Nephron progenitor cell (in vitro differentiated cells): Measurements from ENCODE around the gene HPSE2.

ENCODE experiments used
- DNase-seq: peaks from one replicate; pipeline ENCODE4 v3.0.0; 2021
- H3K27ac Mint-ChIP-seq: 2 replicates; pipeline ENCODE4 v1.8.0; 2021; ENCODE audit warnings: mild to moderate bottlenecking, moderate library complexity, mixed read lengths
- H3K27me3 Mint-ChIP-seq: 2 replicates; pipeline ENCODE4 v1.8.0; 2021; ENCODE audit warnings: mild to moderate bottlenecking, low read depth, mixed read lengths; ENCODE audit not compliant: poor library complexity
- H3K36me3 Mint-ChIP-seq: 2 replicates; pipeline ENCODE4 v1.8.0; 2021; ENCODE audit warnings: low read depth, mixed read lengths
- H3K4me1 Mint-ChIP-seq: 2 replicates; pipeline ENCODE4 v1.8.0; 2021; ENCODE audit warnings: mixed read lengths
- H3K4me3 Mint-ChIP-seq: 2 replicates; pipeline ENCODE4 v1.8.0; 2021; ENCODE audit warnings: mild to moderate bottlenecking, moderate library complexity, mixed read lengths
- H3K9me3 Mint-ChIP-seq: 2 replicates; pipeline ENCODE4 v1.8.0; 2021; ENCODE audit warnings: mild to moderate bottlenecking, moderate library complexity, mixed read lengths
- CTCF ChIP-seq: fragments of 200-600 bp; sonication (generic); IDR thresholded peaks from 2 replicates; pipeline ENCODE4 v1.5.0; 2021; ENCODE audit warnings: antibody characterized with exemption

The HPSE2 gene

DNA sequence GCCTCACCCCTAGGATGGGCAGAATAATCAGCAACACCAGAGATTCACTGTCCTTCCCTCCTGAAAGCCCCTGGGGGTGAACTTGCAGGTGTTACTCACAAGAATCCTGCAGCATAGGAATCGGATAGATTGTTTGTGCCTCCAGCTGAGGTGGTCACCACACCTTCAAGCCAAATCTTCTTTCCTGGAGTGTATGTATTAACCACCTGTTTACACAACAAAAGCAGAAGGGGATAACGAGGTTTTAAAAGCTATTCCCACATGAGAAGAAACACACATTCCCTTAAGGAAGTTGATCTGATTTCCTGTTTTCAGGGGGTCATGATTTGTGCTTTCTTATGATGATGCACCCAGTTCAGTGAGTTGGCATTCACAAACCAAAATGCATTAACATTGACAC is 615.1 kb downstream of the HPSE2 start:
- Mint-ChIP-seq H3K4me1 (peaks cover 39% of the 10 kb centered on the region), H3K9me3 (peaks cover 4% of the 10 kb centered on the region), H3K27ac (no peak overlapping the region), H3K4me3 (no peak overlapping the region), H3K36me3 (peaks cover 5% of the 10 kb centered on the region), H3K27me3 (peaks cover 2% of the 10 kb centered on the region)
- DNase-seq = no peak
- no peak for TF ChIP-seq CTCF

- Mint-ChIP-seq H3K36me3 (peaks cover 5% of the 10 kb centered on the region), H3K4me1 (peaks cover 39% of the 10 kb centered on the region), H3K9me3 (peaks cover 4% of the 10 kb centered on the region), H3K27me3 (peaks cover 2% of the 10 kb centered on the region), H3K27ac (peak overlapping the region; percentile 0), H3K4me3 (no peak overlapping the region)
- DNase-seq = no peak
- no peak for TF ChIP-seq CTCF
These were observed 616.2 kb downstream of the HPSE2 start for GRCh38 chr10:98619446-98619845.

DNA sequence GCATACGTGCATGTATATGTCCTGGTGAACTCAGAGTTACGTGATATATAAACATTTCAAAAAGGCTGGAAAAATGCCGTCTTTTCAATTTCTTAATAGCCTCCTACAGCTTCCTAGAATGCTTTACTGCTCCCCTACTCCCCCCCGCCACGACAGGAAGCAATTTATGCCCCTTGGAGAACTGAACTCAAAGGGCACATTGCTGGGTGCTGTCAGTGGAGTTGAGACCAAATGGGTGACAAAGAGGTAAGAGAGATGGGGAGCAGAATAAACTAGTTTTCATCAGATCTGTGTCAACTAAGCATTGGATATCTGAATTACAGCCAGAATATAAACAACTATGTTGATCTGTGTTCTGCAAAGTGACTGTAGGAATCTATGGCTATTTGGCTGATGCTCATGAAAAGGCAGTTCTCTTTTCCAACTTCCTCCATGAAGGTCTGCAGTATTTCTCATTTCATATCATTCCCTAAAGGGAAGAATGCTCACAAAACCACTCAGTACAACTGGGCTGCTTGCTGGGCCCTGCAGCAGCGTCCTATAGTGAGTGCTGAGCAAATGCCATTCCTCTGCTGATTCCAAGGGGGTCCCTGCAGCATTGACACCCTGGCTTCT is 617.6 kb downstream of the HPSE2 start:
- no peak for TF ChIP-seq CTCF
- Mint-ChIP-seq H3K4me3 (no peak overlapping the region), H3K27ac (peak overlapping the region; percentile 14), H3K36me3 (peaks cover 2% of the 10 kb centered on the region), H3K4me1 (peaks cover 39% of the 10 kb centered on the region), H3K9me3 (peaks cover 1% of the 10 kb centered on the region), H3K27me3 (no peaks in the 10 kb centered on the region)
- no peak for DNase-seq

DNA sequence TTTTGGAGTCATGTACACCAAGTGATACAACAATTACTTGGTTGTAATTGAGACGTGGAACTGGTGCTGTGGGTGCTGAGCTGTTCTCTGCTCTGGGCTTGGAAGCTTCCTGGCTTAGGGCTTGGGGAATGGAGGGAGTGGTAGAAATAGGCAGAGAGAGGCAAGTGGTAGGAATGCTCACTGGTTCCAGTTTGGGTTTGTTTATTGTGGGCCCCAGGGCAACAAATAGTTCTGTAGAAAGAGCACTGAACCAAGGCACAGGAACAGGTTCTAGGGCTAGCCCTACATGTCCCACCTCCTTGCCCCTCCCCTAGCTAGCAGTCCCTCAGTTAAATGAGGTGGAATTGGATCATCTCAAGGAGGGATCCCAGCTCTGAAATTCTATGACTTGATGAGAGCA is 622.2 kb downstream of the HPSE2 start:
- H3K36me3 Mint-ChIP-seq = no peaks in the 10 kb centered on the region
- peaks cover 38% of the 10 kb centered on the region for H3K4me1 Mint-ChIP-seq
- no peak for TF ChIP-seq CTCF
- H3K9me3 Mint-ChIP-seq = no peaks in the 10 kb centered on the region
- DNase-seq = no peak
- H3K27ac Mint-ChIP-seq = no peak overlapping the region
- H3K27me3 Mint-ChIP-seq = no peaks in the 10 kb centered on the region
- no peak overlapping the region for H3K4me3 Mint-ChIP-seq

DNA sequence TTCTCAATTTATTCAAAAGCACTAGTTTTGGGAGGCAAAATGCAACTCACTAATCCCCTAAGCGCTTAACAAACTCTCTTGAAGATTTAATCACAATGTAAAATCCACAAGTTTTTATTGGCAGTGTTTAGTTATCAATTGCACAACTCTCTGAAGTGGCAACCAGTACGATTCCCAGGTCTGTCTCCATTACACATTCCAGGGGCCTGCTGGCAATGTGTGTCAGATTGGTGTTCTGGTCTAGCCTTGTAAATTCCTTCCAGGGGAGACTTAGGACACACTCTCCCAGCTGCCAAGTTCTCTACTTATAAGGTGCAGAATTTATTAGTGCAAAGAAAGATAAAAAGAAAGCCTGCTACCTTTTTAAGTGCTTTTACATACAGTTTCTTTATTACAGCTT is 624.2 kb downstream of the HPSE2 start:
- no peak for DNase-seq
- Mint-ChIP-seq H3K4me3 (no peak overlapping the region), H3K9me3 (no peaks in the 10 kb centered on the region), H3K36me3 (no peaks in the 10 kb centered on the region), H3K27me3 (no peaks in the 10 kb centered on the region), H3K27ac (peak overlapping the region; percentile 72), H3K4me1 (peaks cover 35% of the 10 kb centered on the region)
- no peak for TF ChIP-seq CTCF

GRCh38 chr10:98610836-98611235 is 624.8 kb downstream of the HPSE2 start:
- H3K27ac Mint-ChIP-seq = peak overlapping the region; percentile 72
- peak; percentile 10 for DNase-seq
- no peak for TF ChIP-seq CTCF
- H3K9me3 Mint-ChIP-seq = no peaks in the 10 kb centered on the region
- H3K4me1 Mint-ChIP-seq = peaks cover 35% of the 10 kb centered on the region
- no peaks in the 10 kb centered on the region for H3K27me3 Mint-ChIP-seq
- no peaks in the 10 kb centered on the region for H3K36me3 Mint-ChIP-seq
- no peak overlapping the region for H3K4me3 Mint-ChIP-seq
